G401 (cell line): ENCODE data around the gene PHKA2. TPM values are rescaled to one million over a fixed set of nuclear protein-coding genes. Genes with fewer than 3 reads are reported as not detected.
"Not testable (repeated sequence)": the region's sequence is repeated elsewhere in the genome, so short reads cannot be mapped to it uniquely, and the experiment has no call there.

Experiments used
- DNase-seq: peaks from one replicate; pipeline ENCODE4 v3.0.0-alpha.2; 2015; ENCODE audit warnings: low spot score
- in situ Hi-C: cut with HindIII; loops from 2 replicates; pipeline ENCODE4 v1.10.0; 2016; ENCODE audit warnings: low sequenced_read_pairs, mixed read lengths
- total RNA-seq: library from RNA; depleted of rRNA; stranded (reverse); fragments of >200 nt; shearing (Covaris generic); gene quantifications from 2 replicates; pipeline ENCODE4 v1.2.3, GENCODE V29; 2014

PHKA2 gene
- total RNA-seq, 1 experiment from 2014 or later = 21.0 TPM

- in situ Hi-C loops = no loop called here
- DNase-seq = peak; percentile 82
Measured at GRCh38 chrX:18984381-18985185, 669 bp upstream of the PHKA2 start.

DNA sequence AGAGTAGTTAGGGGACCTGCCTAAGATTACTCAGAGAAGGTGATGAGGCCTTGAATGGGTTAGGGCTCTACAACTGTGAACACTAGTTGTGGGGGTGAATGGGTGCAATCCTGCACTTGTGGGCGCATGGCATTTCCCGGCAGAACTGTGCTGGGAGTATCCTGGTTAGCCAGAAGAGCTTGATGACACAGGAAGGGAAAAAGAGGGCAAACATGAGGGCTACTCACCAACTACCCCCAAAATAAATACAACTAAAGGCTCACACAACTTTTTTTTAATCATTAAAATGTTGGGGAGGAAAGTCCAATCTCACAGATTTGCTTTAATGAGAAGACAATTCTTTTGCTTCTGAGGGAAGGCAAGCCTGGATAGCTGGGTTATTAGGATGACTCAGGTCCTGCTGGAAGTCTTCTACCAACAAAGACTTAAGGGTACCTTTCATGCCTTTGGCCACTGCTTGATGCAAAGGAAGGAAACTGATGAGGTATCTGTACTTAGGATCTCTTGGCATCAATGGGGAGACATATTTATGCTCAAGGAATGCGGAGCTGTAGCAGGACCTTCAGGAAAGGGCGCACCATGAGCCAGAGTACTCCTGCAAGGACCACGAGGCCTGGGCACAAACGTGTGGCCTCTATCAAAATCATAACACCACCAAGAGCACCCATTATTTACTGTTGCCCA lies 2.6 kb downstream of the PHKA2 start:
- in situ Hi-C loops = no loop called here
- DNase-seq = no peak

DNA sequence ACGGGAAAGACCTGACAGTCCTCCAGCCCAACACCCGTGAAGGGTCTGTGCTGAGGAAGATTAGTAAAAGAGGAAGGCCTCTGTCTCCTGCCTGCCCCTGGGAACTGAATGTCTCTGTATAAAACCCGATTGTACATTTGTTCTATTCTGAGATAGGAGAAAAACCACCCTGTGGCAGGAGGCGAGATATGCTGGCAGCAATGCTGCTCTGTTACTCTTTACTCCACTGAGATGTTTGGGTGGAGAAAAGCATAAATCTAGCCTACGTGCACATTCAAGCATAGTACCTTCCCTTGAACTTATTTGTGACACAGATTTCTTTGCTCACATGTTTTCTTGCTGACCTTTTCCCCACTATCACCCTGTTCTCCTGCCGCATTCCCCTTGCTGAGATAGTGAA lies 3.7 kb downstream of the PHKA2 start:
- in situ Hi-C loops, DNase-seq: not testable (repeated sequence)

- in situ Hi-C loops = no loop called here
- DNase-seq = no peak
Measured at GRCh38 chrX:18974993-18975392, 8.9 kb downstream of the PHKA2 start.

- in situ Hi-C loops = no loop called here
- DNase-seq = peak; percentile 1
Measured at GRCh38 chrX:18973527-18974192, 10.3 kb downstream of the PHKA2 start.

- in situ Hi-C loops = no loop called here
- no peak for DNase-seq
Measured at GRCh38 chrX:18971506-18971905, 12.4 kb downstream of the PHKA2 start.

- DNase-seq = no peak
- in situ Hi-C loops = no loop called here
Measured at GRCh38 chrX:18970465-18970864, 13.4 kb downstream of the PHKA2 start.

DNA sequence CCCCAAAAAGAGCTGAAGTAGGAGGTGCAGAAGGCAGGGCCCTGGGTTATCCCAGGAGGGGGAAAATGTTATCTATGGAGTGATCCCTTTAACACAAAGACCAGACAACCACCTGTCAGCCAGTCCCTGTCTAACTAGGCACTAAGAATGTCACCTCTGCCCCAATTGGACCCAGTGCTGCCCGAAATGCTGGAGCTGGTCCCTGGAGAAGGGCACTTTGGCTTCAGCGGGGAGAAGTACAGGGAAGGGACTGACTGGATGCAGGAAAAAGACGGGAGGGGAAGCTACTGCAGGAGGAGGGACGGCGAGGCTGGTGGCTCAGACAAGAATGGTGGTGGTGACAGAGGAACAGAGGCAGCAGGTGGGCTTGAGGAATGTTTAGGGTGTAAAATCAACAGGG lies 17.3 kb downstream of the PHKA2 start:
- in situ Hi-C loops = no loop called here

GRCh38 chrX:18964901-18965300 lies 19.0 kb downstream of the PHKA2 start:
- DNase-seq = no peak
- in situ Hi-C loops = no loop called here

More for the DNA sequence above, 17.3 kb downstream of the PHKA2 start:
- DNase-seq = no peak

DNA sequence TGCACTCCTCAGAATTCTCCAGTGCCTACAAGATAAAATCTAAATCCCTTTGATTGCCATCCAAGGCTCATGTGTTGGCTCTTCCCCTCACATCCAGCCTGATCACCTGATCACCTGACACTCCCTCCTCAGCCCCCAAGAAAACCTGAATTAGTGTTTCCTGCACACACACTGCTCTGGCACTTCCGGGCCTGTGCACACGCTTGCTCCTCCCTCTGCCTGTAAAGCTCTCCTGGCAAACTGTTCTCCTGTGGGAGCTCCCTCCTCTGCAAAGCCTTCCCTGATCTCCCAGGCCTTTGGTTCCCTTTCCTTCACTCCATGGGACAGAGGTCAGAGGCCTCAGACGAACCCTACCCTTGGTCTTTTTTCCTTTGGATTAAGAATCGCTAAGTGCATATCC lies 19.9 kb downstream of the PHKA2 start:
- in situ Hi-C loops = no loop called here
- no peak for DNase-seq

DNA sequence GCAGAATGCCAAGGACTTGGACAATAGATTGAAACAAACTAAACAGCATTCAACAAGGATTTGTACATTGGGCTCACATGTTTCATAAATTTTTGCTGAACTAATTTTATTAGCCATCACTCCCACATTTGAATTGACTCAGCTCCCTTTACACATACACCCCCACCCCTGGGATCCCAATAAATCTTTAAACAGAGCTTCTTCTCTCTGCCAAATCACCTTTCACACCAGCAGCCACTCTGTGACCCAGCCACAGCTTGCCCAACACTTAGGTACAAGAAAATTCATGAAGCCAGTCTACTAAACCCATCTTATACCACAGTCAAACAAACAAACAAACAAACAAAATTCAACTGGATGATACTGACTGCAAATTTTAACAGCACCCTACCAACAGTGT lies 21.6 kb downstream of the PHKA2 start:
- in situ Hi-C loops = no loop called here

DNA sequence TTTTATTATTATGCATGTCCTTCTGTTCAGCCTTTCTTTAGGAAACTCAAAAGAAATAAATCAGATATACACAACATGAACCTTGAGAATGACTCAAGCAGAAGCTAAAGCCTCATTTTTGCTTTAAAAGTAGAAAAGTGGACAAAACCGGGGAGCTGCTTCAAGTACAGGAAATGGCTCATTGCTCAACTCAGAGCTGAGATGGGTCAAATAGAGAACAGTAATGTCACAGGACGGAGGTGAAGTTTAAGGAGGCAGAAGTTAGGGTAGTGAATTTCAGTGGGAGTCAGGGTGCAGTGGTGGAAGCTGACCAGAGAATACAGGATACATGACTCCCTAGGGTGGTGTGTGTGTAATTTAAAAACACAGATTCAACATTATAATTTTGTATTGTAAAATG lies 22.2 kb downstream of the PHKA2 start:
- in situ Hi-C loops = no loop called here
- DNase-seq = no peak

More for the DNA sequence above, 21.6 kb downstream of the PHKA2 start:
- DNase-seq = no peak

DNA sequence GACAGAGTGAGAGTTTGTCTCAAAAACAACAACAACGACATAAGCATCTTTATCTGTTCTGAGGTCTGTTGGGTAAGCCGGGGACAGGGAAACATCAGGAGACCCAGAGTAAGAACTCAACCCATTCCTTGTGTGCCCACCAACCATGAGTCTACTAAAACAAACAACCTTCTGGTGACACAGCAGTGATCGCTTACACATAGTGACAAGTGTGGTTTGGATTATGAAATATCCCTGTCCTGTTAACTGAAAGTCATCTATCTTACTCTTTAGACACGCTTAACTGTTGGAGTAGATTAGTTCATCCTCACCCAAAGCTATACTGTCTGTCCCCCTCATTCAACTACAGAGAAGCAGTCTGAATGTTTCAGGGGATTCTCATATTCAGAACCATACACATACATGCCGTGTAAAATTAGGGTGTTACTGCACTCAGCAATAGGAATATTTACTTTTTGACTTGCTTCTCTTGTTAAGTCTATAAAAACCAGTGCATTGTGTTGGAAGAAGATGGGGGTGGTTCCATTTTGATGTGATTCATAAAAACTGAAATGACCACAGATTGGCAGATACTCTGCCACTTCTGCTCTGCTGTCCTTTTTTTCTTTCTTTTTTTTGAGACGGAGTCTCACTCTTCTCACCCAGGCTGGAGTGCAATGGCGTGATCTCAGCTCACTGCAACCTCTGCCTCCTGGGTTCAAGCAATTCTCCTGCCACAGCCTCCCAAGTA lies 27.4 kb downstream of the PHKA2 start:
- in situ Hi-C loops = no loop called here
- DNase-seq = no peak

GRCh38 chrX:18955676-18956075 lies 28.2 kb downstream of the PHKA2 start:
- DNase-seq = no peak
- in situ Hi-C loops = no loop called here

GRCh38 chrX:18951032-18951431 lies 32.9 kb downstream of the PHKA2 start:
- no peak for DNase-seq
- in situ Hi-C loops = no loop called here

- DNase-seq = no peak
- in situ Hi-C loops = no loop called here
Measured at GRCh38 chrX:18949944-18950301, 34.0 kb downstream of the PHKA2 start.

DNA sequence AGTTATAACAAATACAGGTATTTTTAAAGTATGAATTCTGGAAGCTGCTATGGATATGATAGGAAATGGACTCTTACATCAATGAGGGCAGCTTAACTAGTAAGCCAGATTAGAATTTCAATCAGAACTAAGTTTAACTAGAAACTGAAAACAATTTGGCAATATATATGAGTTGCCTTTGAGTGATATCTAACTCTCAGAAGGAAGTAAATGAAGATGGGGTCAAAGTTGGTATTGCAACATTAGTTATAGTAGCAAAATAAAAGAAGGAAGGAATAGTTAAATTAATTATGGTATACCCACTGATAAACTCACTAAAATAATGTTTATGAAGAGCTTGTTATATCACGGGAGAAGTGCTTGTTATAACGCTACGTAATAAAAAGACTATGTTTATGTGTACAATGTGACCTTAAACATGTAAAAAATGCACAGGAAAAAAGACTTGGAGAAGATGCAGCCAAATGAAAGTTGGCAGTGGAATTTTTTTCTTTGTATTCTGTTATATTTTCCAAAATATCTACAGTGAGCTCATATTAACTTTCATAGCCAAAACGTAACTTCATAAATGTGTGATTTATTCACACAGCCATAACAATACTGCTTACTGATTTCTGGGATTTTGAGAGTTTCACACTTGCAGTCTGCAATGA lies 34.5 kb downstream of the PHKA2 start:
- in situ Hi-C loops = no loop called here
- DNase-seq = no peak

DNA sequence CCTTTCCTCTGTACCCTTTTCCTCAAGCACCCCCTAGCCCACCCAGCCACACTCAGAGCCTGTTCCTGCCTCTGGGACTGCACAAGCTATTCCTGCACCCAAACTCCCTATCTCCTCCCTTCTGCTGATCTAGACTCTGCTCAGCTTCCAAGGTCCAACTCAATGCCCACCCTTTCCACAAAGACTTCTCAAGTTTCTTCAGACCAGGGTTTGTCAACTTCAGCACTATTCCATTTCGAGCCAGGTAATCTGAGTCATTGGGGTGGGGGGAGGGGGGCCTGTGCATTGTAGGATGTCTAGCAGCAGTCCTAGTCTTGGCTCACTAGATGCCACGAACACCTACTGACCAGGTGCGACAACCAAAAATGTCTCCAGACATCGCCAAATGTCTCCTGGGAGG lies 37.3 kb downstream of the PHKA2 start:
- DNase-seq = no peak
- in situ Hi-C loops = no loop called here

DNA sequence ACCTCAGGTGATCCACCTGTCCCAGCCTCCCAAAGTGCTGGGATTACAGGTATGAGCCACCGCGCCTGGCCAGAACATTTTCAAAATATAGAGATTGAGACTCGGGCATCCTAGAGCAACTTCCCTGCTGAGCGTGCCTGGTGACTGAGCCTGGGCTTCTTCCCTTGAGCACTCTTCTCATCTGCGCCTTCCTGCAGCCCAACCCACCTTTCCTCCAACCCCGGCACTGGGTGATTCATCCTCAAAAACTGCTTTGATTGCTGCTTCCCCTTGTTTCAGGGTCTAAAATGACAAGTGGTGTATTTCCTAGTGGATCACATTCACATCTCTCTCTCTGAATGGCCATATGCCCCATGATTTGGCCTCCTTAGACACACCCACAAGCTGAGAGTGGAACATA lies 37.8 kb downstream of the PHKA2 start:
- in situ Hi-C loops = no loop called here
- no peak for DNase-seq
